HG02870 (cell line): Measurements from ENCODE around the gene CPNE1.
"Not testable (repeated sequence)": the region's sequence is repeated elsewhere in the genome, so short reads cannot be mapped to it uniquely, and the experiment has no call there.

Experiments used
- ATAC-seq: cut with Tn5 transposase; IDR thresholded peaks from one replicate; pipeline ENCODE4 v1.9.1; 2021; ENCODE audit warnings: mild to moderate bottlenecking, moderate library complexity; ENCODE audit not compliant: unreplicated experiment

The CPNE1 gene

DNA sequence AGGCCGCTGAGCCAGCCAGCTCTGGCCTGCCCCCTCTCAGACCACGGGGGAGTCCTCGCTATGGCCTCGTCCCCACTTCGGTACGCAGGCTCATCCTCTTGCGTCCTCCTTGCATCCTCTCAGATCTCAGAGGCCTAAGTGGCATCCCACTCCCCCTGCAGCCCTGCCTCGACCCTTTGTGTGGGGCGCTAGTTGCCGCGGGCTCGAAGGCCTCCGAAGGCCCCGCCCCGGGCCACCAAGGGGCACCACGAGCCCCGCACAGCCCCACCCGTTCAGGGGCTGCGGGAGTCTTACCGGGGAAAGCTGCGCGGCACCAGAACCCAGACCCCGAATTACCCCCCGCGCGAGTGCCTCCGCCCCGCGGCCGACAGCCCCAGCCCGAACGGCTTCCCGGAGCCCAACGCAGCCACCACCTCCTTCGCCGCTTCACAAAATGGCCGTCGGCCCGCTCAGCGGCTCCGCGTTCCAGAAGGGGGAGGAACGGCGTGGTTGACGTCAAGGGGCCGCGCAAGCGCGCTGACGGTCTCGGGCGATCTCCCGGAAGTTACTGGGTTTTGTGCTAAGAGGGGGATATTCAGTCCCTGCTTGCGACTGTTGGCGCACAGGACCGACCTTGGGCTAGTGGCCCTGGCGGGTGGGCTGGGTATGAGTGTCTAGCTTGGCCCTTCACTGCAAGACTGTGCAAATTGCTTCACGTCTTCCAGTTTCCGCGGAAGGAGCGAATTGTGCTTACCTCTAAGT lies at the start of gene CPNE1, which contains the start of gene RBM12:
TSS of gene CPNE1 (minus strand) at position 435 of the 741 bp plus-strand sequence. CDS start 31,977 bp downstream, outside the sequence.
TSS of gene RBM12 (minus strand) at position 435 of the 741 bp plus-strand sequence. CDS start 9,578 bp downstream, outside the sequence.
- ATAC-seq = peak; percentile 65

GRCh38 chr20:35714127-35714526 lies 49.4 kb upstream of the CPNE1 start:
- ATAC-seq = no peak

GRCh38 chr20:35713120-35713519 lies 48.4 kb upstream of the CPNE1 start:
- not testable (repeated sequence) for ATAC-seq

DNA sequence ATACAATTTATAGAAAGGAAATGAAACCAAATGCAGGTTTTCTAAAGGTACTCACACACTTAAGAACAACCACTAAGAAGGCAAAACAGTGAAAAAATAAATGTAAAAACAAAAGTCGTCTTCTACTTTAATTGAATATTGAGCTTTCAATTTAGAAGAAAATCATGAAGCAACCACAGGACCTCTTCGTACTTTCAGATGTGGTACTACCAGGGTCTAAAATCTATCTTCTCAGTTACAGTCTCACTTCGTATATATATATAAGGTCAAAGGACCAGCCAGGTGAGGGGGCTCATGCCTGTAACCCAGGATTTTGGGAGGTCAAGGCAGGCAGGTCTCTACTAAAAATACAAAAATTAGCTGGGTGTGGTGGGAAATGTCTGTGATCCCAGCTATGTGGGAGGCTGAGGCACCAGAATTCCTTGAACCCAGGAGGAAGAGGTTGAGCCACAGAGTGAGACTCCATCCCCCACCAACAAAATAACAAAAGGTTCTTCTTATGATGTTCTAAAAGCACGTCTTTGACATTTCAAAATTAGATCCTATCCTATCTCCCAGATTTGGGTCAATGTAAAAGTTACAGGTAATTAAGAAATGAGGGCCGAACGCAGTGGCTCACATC lies 47.0 kb upstream of the CPNE1 start:
- no peak for ATAC-seq

DNA sequence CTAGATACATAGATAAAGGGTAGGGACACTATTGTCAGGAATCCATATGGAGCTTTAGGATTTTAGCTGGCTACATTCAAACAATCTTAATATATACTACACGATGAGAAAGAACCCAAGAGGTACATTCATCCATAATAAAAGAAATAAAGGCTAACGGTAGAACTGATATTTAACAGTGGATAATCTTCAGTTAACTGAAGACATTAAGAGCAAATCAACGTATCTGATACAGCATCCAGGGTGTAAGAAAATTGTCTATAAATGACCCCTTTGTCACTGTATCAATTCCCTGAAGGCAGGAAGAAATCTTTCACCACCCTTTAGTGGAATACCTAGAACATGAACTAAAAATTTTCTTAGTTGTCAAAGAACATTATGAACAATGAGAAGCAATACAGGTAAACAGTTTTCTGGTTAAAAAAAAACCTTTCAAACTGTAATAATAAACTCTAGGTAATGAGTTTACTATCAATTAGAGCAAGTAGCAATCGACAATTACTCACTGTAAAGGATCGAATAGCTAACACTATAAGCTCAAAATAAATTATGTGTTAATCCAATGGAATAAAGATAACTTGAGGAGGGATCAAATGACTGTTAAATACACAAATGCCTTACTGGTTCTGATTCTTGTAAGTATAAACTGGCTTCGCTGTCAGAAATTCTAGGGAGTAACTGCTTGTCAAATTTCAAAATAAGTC lies 46.3 kb upstream of the CPNE1 start:
- no peak for ATAC-seq

GRCh38 chr20:35710039-35710438 lies 45.3 kb upstream of the CPNE1 start:
- ATAC-seq = no peak

DNA sequence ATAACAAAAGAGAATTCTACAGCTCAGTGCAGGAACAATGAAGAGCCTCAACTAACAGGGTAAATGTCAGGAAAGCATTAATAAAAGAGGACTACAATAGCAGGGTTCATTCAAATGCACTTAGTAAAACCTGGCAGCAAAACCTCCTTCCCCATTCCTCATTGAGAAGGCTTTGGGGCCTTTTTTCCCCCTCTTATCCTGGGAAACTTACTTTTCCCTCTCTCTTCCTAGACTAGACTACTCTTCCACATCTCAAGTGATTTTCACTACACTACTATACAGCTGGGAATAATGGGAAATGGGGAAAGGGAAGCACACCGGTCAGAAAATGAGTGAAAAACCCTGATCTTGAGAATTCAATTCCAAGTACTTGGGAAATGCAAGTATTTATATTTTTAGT lies 44.6 kb upstream of the CPNE1 start:
- ATAC-seq = no peak

GRCh38 chr20:35708502-35708901 lies 43.8 kb upstream of the CPNE1 start:
- ATAC-seq = no peak

GRCh38 chr20:35706591-35707529 lies 42.2 kb upstream of the CPNE1 start:
- ATAC-seq = not testable (repeated sequence)

- ATAC-seq = not testable (repeated sequence)
These were observed 41.2 kb upstream of the CPNE1 start for GRCh38 chr20:35705894-35706293.

GRCh38 chr20:35704514-35705261 lies 40.0 kb upstream of the CPNE1 start:
- ATAC-seq = no peak

DNA sequence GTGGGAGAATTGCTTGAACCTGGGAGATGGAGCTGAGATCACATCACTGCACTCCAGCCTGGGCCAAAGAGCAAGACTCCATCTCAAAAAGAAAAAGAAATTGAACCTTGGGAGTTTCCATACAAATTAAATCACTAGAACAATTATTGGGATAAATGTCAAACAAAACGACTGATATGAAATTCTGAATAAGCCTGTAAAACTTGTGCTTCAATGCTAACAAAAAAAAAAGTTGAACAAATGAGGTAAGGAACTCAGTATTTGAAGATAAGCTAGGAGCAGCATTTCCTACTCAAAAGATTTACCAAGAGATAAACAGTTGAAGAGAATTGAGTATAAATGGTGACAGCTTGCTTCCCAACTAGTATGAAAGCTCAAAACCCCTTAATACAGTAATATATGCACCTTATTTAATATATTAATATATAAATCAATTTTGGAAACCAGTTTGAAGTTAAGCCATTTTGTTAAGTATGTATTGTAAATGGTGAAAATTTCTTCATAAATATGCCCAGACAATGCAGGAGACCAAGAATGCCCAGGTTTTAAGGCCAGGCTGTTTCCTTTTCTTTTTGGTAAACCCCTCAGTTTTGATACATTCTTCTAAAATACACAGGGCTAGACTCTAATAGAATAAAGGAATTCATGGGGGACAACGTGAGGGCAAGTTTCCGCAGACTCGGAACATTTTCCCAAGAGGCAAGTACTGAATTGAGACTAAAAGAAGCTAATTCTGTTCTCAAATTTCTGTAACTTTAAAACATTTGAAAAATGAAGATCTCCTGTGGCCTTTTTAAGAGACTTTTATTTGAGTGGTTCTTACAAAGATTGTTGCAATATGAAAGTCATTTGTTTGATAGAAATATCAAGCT lies 38.4 kb upstream of the CPNE1 start:
- ATAC-seq = no peak

- ATAC-seq = no peak
These were observed 37.5 kb upstream of the CPNE1 start for GRCh38 chr20:35702051-35702823.

- ATAC-seq = no peak
These were observed 36.0 kb upstream of the CPNE1 start for GRCh38 chr20:35700625-35701148.

GRCh38 chr20:35699957-35700624 lies 35.4 kb upstream of the CPNE1 start:
- ATAC-seq = no peak

DNA sequence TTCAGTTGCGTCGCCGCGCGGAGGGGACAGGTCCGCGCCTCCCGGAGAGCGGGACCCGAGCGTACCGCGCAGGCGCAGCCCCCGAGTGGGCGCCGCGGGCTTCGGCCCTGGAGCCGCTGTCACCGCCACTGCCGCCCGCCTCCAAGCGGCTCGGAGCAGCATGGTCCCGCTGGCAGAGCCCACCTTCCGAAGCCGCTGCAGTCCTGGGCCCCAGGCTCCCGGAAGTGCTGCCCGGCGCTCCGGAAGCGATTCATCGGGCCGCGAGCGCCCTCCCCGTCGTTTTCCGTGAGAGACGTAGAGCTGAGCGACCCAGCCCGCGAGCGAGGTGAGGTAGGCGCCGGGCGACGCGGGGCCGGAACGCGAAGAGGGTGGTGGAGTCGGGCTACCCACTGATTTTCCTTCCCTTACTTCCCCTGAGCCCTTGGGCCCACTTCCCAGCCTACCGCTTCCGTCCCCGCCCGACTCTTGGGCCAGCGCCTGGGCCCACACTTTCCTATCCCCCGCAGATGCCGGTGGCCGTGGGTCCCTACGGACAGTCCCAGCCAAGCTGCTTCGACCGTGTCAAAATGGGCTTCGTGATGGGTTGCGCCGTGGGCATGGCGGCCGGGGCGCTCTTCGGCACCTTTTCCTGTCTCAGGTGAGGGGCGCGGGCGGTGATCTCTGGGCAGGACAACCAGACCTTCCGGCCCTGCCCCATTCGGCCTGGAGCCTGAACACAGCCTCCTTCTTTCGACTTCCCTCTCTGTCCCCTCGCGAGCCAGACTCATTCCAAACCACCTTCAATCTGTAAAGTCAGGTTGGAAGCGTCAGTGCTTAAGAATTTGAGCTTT lies 34.6 kb upstream of the CPNE1 start, which contains the start of the genes NFS1 and ROMO1:
TSS of gene NFS1 (minus strand) at position 226 of the 830 bp plus-strand sequence. CDS start at position 162, 64 bp downstream.
TSS of gene ROMO1 (plus strand) at position 279 of the 830 bp plus-strand sequence. CDS start at position 507, 228 bp downstream.
- ATAC-seq = peak; percentile 55
